KMS-11 (cell line): ENCODE measurements around the gene CNTRL.
"Not testable (repeated sequence)": the region's sequence is repeated elsewhere in the genome, so short reads cannot be mapped to it uniquely, and the experiment has no call there.

ENCODE experiments used
- H2AFZ ChIP-seq: fragments of 200-600 bp; sonication (generic); 2 replicates; pipeline ENCODE4 v1.6.1; 2016; ENCODE audit warnings: antibody characterized with exemption, mixed run types, low read depth
- H3K27ac ChIP-seq: fragments of 200-600 bp; sonication (generic); 2 replicates; pipeline ENCODE4 v1.6.1; 2016; ENCODE audit warnings: mild to moderate bottlenecking, mixed run types
- H3K27me3 ChIP-seq: fragments of 200-600 bp; sonication (generic); 2 replicates; pipeline ENCODE4 v1.6.1; 2017; ENCODE audit warnings: mild to moderate bottlenecking, low read depth, mixed run types, moderate library complexity; ENCODE audit not compliant: insufficient read depth
- H3K36me3 ChIP-seq: fragments of 200-600 bp; sonication (generic); 2 replicates; pipeline ENCODE4 v1.6.1; 2017; ENCODE audit warnings: mild to moderate bottlenecking, mixed run types; ENCODE audit not compliant: insufficient read depth
- H3K4me1 ChIP-seq: fragments of 200-600 bp; sonication (generic); 2 replicates; pipeline ENCODE4 v1.6.1; 2016; ENCODE audit warnings: mild to moderate bottlenecking, low read depth, mixed run types; ENCODE audit not compliant: poor library complexity, severe bottlenecking
- H3K4me2 ChIP-seq: fragments of 200-600 bp; sonication (generic); 2 replicates; pipeline ENCODE4 v1.7.0; 2016; ENCODE audit warnings: mild to moderate bottlenecking, mixed run types
- H3K4me3 ChIP-seq: fragments of 200-600 bp; sonication (generic); IDR thresholded peaks from 2 replicates; pipeline ENCODE4 v1.6.1; 2017; ENCODE audit warnings: low read depth, low read length, mixed read lengths; ENCODE audit not compliant: insufficient read depth
- H3K79me2 ChIP-seq: fragments of 200-600 bp; sonication (generic); 2 replicates; pipeline ENCODE4 v1.6.1; 2016; ENCODE audit warnings: low read depth, mixed run types; ENCODE audit not compliant: insufficient read depth
- H3K9ac ChIP-seq: fragments of 200-600 bp; sonication (generic); 2 replicates; pipeline ENCODE4 v1.6.1; 2016; ENCODE audit warnings: mild to moderate bottlenecking, mixed run types
- H4K20me1 ChIP-seq: fragments of 200-600 bp; sonication (generic); 2 replicates; pipeline ENCODE4 v1.6.1; 2016; ENCODE audit warnings: mild to moderate bottlenecking, mixed run types; ENCODE audit not compliant: insufficient read depth
- CTCF ChIP-seq: fragments of 200-600 bp; sonication (generic); conservative IDR thresholded peaks from 2 replicates; pipeline ENCODE4 v1.6.1; 2017; ENCODE audit warnings: low read depth, mild to moderate bottlenecking, antibody characterized with exemption, low read length, moderate library complexity, mixed read lengths

Gene CNTRL, protein sequence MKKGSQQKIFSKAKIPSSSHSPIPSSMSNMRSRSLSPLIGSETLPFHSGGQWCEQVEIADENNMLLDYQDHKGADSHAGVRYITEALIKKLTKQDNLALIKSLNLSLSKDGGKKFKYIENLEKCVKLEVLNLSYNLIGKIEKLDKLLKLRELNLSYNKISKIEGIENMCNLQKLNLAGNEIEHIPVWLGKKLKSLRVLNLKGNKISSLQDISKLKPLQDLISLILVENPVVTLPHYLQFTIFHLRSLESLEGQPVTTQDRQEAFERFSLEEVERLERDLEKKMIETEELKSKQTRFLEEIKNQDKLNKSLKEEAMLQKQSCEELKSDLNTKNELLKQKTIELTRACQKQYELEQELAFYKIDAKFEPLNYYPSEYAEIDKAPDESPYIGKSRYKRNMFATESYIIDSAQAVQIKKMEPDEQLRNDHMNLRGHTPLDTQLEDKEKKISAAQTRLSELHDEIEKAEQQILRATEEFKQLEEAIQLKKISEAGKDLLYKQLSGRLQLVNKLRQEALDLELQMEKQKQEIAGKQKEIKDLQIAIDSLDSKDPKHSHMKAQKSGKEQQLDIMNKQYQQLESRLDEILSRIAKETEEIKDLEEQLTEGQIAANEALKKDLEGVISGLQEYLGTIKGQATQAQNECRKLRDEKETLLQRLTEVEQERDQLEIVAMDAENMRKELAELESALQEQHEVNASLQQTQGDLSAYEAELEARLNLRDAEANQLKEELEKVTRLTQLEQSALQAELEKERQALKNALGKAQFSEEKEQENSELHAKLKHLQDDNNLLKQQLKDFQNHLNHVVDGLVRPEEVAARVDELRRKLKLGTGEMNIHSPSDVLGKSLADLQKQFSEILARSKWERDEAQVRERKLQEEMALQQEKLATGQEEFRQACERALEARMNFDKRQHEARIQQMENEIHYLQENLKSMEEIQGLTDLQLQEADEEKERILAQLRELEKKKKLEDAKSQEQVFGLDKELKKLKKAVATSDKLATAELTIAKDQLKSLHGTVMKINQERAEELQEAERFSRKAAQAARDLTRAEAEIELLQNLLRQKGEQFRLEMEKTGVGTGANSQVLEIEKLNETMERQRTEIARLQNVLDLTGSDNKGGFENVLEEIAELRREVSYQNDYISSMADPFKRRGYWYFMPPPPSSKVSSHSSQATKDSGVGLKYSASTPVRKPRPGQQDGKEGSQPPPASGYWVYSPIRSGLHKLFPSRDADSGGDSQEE (N-terminal part only)

DNA sequence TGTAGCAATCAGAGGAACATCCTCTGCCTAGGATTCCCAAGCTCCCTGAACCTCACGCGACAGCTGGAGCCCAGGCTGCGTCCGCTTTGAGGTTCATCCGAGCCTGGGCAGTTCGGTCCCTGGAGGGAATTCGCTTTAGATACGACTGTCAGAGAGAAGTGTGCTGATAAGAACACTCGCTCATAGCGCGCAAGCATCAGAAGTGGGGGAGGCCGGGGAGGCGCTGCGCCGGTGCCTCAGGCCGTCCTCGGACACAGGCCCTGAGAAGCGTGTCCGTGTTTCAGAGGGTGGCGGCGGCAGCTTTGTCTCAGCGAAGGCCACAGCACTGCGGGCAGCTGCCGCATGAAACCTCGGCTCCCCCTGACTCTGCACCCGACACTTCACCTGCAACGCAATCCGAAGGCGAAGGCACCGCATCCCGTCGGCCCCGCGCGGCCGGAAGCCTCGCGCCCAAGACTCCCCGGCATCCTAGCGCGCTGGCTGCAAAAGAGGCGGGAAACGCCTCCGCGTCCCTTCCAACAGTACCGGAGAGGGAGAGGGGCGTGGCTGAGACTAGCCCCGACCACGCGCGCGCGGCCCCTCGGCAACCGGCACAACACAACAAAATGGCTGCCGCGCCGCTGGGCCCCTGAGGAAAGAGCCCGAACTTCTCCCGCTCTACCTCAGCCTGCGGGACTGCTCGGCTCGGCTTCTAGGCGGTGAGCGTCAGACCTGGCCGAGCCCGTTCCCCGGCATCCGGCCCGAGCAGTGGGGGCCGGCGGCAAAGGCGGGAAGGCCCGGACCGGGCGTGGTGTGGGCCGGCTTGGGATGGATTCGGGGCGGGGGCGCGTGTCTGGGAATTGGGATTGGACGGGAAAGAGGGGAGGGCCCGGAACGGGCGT lies at the start of gene CNTRL:
Gene CNTRL (plus strand): TSS at position 586 of the 881 bp plus-strand sequence. CDS start 13,372 bp downstream, outside the sequence.
- Histone ChIP-seq H3K27me3 (no peaks in the 10 kb centered on the region), H3K4me1 (peaks cover 38% of the 10 kb centered on the region), H3K79me2 (peaks cover 15% of the 10 kb centered on the region; the same call in 1 of the 2 replicates), H2AFZ (peak within 1 kb of the TSS; percentile 73), H3K9ac (peak within 1 kb of the TSS; percentile 99), H3K4me3 (no peak within 1 kb of the TSS), H3K27ac (peak within 1 kb of the TSS; percentile 94), H3K4me2 (peak within 1 kb of the TSS; percentile 90), H3K36me3 (no peaks in the 10 kb centered on the region), H4K20me1 (no peaks in the 10 kb centered on the region)
- no peak for TF ChIP-seq CTCF

GRCh38 chr9:121026260-121026691 lies 48.5 kb upstream of the CNTRL start:
- no peaks in the 10 kb centered on the region for H3K36me3 ChIP-seq
- H3K4me2 ChIP-seq: no peak overlapping the region
- no peaks in the 10 kb centered on the region for H3K27me3 ChIP-seq
- no peak overlapping the region for H3K9ac ChIP-seq
- H3K4me1 ChIP-seq: no peaks in the 10 kb centered on the region
- no peaks in the 10 kb centered on the region for H4K20me1 ChIP-seq
- H3K4me3 ChIP-seq: no peak overlapping the region
- TF ChIP-seq CTCF: no peak
- no peaks in the 10 kb centered on the region for H3K79me2 ChIP-seq
- no peak overlapping the region for H3K27ac ChIP-seq
- H2AFZ ChIP-seq: no peak overlapping the region

DNA sequence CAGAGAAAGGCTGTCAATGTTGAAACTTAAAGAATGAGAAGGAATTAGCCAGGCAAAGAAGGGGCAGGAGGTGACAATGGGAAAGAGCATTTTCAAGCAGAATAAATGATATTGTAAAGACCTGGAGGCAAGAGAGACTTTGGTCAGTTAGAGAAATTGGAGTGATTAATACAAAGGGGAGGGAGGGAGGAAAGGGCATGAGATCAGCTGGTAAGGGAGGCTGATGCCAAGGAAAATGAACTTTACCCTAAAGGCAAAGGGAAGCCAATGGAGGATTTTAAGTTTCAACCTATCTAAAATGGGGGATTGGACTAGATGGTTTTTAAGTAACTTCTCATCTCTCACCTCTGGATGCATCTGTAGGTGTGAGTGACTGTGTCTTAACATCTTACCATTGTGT lies 48.0 kb upstream of the CNTRL start:
- H3K27me3 ChIP-seq: no peaks in the 10 kb centered on the region
- no peaks in the 10 kb centered on the region for H4K20me1 ChIP-seq
- H3K79me2 ChIP-seq: no peaks in the 10 kb centered on the region
- no peak overlapping the region for H3K9ac ChIP-seq
- H3K36me3 ChIP-seq: no peaks in the 10 kb centered on the region
- no peaks in the 10 kb centered on the region for H3K4me1 ChIP-seq
- H3K4me2 ChIP-seq: no peak overlapping the region
- H3K4me3 ChIP-seq: no peak overlapping the region
- H3K27ac ChIP-seq: no peak overlapping the region
- no peak overlapping the region for H2AFZ ChIP-seq
- TF ChIP-seq CTCF: no peak

- H3K9ac ChIP-seq, H3K4me2 ChIP-seq, H3K27me3 ChIP-seq, H3K36me3 ChIP-seq, H4K20me1 ChIP-seq, H3K27ac ChIP-seq, H2AFZ ChIP-seq, H3K4me3 ChIP-seq, H3K79me2 ChIP-seq, H3K4me1 ChIP-seq: not testable (repeated sequence)
These were observed 46.5 kb upstream of the CNTRL start for GRCh38 chr9:121028285-121028684.
